Measurements from ENCODE around the gene ENC1.

The ENC1 gene

DNA sequence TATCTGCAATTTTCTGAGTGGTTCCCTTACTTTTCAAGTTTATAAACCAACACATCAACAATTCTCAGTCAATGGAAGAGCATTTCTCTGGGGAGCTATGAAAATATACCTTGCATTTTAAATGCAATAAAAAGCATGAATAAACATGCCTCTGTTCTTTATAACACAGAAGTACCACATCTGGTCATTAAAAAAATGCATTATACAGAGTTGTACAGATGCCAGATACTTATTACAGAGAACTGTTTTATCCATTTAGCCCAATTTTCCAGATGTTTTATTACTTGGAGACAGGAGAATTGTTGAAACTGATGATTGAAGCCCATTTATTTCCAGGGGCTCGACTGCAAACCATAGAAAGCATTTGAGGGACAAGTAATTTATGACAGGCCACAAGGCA lies 25.3 kb upstream of the ENC1 start:
- Mint-ChIP-seq H3K4me3 (no peak overlapping the region), H3K4me1 (no peaks in the 10 kb centered on the region), H3K27ac (no peak overlapping the region), H3K9me3 (no peaks in the 10 kb centered on the region), H3K36me3 (no peaks in the 10 kb centered on the region), H3K27me3 (peaks cover 7% of the 10 kb centered on the region)

GRCh38 chr5:74665273-74665672 lies 24.7 kb upstream of the ENC1 start:
- no peaks in the 10 kb centered on the region for H3K9me3 Mint-ChIP-seq
- no peaks in the 10 kb centered on the region for H3K4me1 Mint-ChIP-seq
- H3K27me3 Mint-ChIP-seq = peaks cover 7% of the 10 kb centered on the region
- H3K36me3 Mint-ChIP-seq = no peaks in the 10 kb centered on the region
- H3K4me3 Mint-ChIP-seq = no peak overlapping the region
- H3K27ac Mint-ChIP-seq = no peak overlapping the region

GRCh38 chr5:74664551-74664950 lies 24.0 kb upstream of the ENC1 start:
- H3K36me3 Mint-ChIP-seq = no peaks in the 10 kb centered on the region
- H3K27me3 Mint-ChIP-seq = peaks cover 9% of the 10 kb centered on the region
- H3K4me1 Mint-ChIP-seq = no peaks in the 10 kb centered on the region
- no peak overlapping the region for H3K4me3 Mint-ChIP-seq
- no peaks in the 10 kb centered on the region for H3K9me3 Mint-ChIP-seq
- H3K27ac Mint-ChIP-seq = no peak overlapping the region

DNA sequence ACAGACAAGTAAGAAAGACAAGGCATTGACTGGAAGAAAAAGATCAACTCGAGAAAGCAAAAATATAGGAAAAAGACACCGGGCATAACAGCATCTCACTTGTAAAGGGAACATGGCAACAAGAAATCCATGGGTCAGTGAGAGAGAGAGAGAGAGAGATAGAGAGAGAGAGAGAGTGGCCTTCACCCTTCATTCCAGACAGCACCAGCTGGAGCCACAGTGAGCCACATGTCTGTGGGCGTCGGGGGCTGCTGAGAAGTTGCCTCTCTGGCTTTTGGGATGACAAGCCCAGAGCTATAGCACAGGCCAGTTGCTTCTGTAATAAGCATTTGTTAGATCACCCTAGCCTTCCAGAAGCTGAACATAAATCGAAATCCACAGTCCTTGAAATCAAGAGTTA lies 20.3 kb upstream of the ENC1 start:
- no peaks in the 10 kb centered on the region for H3K4me1 Mint-ChIP-seq
- no peaks in the 10 kb centered on the region for H3K36me3 Mint-ChIP-seq
- no peak overlapping the region for H3K27ac Mint-ChIP-seq
- H3K27me3 Mint-ChIP-seq = peaks cover 9% of the 10 kb centered on the region
- no peak overlapping the region for H3K4me3 Mint-ChIP-seq
- H3K9me3 Mint-ChIP-seq = no peaks in the 10 kb centered on the region

DNA sequence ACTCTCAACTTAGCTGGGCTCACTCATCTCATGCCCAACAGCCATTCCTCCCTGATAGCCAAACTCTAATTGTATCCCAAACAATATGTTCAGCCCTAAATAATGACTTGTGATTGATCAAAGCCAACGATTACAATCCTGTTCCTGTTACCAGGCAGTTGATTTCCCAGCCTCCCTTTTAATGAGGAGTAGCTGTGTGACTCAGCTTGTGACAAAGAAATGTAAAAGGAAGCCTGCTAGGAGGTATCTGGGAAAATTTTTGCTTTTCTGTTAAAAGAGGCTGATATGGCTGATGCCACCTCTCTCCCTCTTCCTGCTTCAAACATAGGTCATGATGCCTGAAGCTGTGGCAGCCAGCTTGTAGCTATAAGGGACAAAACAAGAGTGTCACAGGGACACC lies 19.6 kb upstream of the ENC1 start:
- H3K4me3 Mint-ChIP-seq = no peak overlapping the region
- H3K9me3 Mint-ChIP-seq = no peaks in the 10 kb centered on the region
- no peaks in the 10 kb centered on the region for H3K36me3 Mint-ChIP-seq
- H3K27me3 Mint-ChIP-seq = peaks cover 9% of the 10 kb centered on the region
- H3K27ac Mint-ChIP-seq = no peak overlapping the region
- H3K4me1 Mint-ChIP-seq = no peaks in the 10 kb centered on the region

- H3K4me1 Mint-ChIP-seq = no peaks in the 10 kb centered on the region
- no peaks in the 10 kb centered on the region for H3K9me3 Mint-ChIP-seq
- no peak overlapping the region for H3K4me3 Mint-ChIP-seq
- no peaks in the 10 kb centered on the region for H3K36me3 Mint-ChIP-seq
- H3K27me3 Mint-ChIP-seq = peaks cover 9% of the 10 kb centered on the region
- H3K27ac Mint-ChIP-seq = no peak overlapping the region
Observed at GRCh38 chr5:74659172-74659571, 18.6 kb upstream of the ENC1 start.

GRCh38 chr5:74657165-74657564 lies 16.6 kb upstream of the ENC1 start:
- Mint-ChIP-seq H3K27ac (no peak overlapping the region), H3K27me3 (peaks cover 6% of the 10 kb centered on the region), H3K4me3 (no peak overlapping the region), H3K4me1 (no peaks in the 10 kb centered on the region), H3K9me3 (no peaks in the 10 kb centered on the region), H3K36me3 (no peaks in the 10 kb centered on the region)

DNA sequence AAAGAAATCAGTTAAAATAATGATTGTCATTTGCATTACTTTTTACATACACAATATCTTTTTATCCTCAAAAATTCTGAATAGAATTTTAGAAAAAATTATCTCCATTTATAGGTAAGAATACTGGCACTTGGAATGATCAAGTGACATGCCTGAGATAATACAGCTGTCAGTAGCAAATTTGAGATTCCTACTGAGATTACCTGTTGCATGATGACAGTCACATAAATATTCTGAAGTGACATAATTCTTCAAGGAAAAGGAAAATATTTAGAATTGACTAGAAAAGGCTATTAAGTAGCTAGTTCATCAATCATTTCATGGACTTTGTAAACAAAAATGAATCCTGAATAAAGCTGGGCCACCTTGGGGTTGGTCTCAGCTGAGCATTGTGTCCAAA lies 15.2 kb upstream of the ENC1 start:
- peaks cover 2% of the 10 kb centered on the region for H3K27me3 Mint-ChIP-seq
- no peaks in the 10 kb centered on the region for H3K9me3 Mint-ChIP-seq
- H3K27ac Mint-ChIP-seq = no peak overlapping the region
- H3K4me3 Mint-ChIP-seq = no peak overlapping the region
- H3K36me3 Mint-ChIP-seq = no peaks in the 10 kb centered on the region
- no peaks in the 10 kb centered on the region for H3K4me1 Mint-ChIP-seq

GRCh38 chr5:74655206-74655605 lies 14.7 kb upstream of the ENC1 start:
- no peak overlapping the region for H3K4me3 Mint-ChIP-seq

GRCh38 chr5:74653991-74654390 lies 13.5 kb upstream of the ENC1 start:
- Mint-ChIP-seq H3K9me3 (no peaks in the 10 kb centered on the region), H3K4me3 (no peak overlapping the region), H3K27ac (no peak overlapping the region)

More at GRCh38 chr5:74655206-74655605, 14.7 kb upstream of the ENC1 start:
- Mint-ChIP-seq H3K36me3 (no peaks in the 10 kb centered on the region), H3K9me3 (no peaks in the 10 kb centered on the region), H3K27ac (no peak overlapping the region), H3K4me1 (no peaks in the 10 kb centered on the region), H3K27me3 (peaks cover 2% of the 10 kb centered on the region)

GRCh38 chr5:74652576-74652975 lies 12.0 kb upstream of the ENC1 start:
- Mint-ChIP-seq H3K36me3 (no peaks in the 10 kb centered on the region), H3K4me3 (no peak overlapping the region), H3K4me1 (no peaks in the 10 kb centered on the region), H3K27me3 (peaks cover 6% of the 10 kb centered on the region), H3K9me3 (no peaks in the 10 kb centered on the region), H3K27ac (no peak overlapping the region)

More at GRCh38 chr5:74653991-74654390, 13.5 kb upstream of the ENC1 start:
- no peaks in the 10 kb centered on the region for H3K36me3 Mint-ChIP-seq
- H3K4me1 Mint-ChIP-seq = no peaks in the 10 kb centered on the region
- H3K27me3 Mint-ChIP-seq = peaks cover 4% of the 10 kb centered on the region

DNA sequence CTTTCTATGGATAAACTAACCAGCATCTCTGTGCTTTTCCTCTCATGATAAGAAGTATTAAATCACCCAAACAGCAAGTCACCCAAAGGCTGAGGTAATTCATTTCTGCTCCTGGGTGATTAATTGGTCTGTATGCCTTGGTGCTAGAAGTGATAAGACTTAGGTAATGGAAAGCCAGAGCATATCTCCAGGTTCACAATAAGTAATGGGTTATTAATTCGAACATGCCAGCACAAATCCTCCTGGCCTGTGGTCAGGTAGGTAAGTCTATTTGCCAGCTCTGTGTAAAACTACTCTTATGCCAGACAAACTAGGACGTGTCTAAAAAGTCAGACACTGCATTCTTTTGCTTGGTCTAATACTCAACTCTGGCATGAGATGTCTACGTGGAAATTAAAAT lies 11.2 kb upstream of the ENC1 start:
- H3K27ac Mint-ChIP-seq = no peak overlapping the region
- H3K4me3 Mint-ChIP-seq = no peak overlapping the region
- H3K4me1 Mint-ChIP-seq = no peaks in the 10 kb centered on the region
- no peaks in the 10 kb centered on the region for H3K36me3 Mint-ChIP-seq
- H3K9me3 Mint-ChIP-seq = no peaks in the 10 kb centered on the region
- peaks cover 6% of the 10 kb centered on the region for H3K27me3 Mint-ChIP-seq

DNA sequence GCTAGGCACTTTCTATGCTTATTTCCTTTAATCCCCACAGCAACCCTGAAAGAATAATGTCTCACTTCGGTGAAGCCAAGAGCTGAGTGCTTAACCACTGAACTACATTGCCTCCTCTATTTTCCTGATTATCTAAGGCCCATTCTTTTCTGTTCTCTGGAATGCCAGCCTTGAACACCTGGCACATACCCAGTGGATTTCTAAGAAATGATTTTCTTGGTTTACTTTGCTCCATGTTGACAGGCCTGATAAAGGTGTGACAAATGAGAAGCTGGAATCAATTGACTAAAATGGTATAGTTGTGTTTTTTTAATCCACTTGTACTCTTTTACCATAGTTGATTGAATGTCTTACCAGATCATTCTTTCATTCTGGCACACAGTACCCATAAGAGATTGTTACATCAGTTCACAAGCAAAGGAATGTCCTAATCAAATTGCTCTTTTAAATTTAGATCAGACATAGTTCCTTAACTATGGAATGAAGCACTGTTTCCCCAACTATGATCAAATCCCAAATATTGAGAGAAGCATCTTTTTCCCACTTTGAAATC lies 9.0 kb upstream of the ENC1 start:
- Mint-ChIP-seq H3K36me3 (no peaks in the 10 kb centered on the region), H3K27me3 (peaks cover 8% of the 10 kb centered on the region), H3K27ac (no peak overlapping the region), H3K4me3 (no peak overlapping the region), H3K9me3 (no peaks in the 10 kb centered on the region), H3K4me1 (no peaks in the 10 kb centered on the region)

DNA sequence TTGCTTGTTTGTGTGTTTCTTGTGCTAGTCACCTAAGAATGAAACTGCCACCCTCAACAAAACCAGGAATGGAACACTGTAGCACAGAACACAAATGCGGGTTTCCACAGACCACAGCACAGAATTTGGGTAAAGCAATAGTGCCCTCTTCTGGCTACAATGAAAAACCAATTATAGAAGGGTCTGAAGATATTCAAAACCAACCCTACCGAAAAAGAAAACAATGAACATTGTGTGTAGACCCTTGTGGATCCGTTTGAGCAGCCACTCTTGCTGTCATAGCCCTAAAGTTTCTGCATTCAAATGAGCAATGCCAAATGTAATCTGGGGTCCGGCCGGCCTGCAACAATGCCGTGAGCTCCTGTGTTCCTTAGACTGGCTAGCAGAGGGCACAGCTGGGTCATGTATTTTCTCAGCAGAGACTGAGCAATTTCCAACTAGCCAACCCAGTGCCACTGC lies 8.3 kb upstream of the ENC1 start:
- Mint-ChIP-seq H3K9me3 (no peaks in the 10 kb centered on the region), H3K4me1 (no peaks in the 10 kb centered on the region), H3K27ac (no peak overlapping the region), H3K4me3 (no peak overlapping the region), H3K36me3 (no peaks in the 10 kb centered on the region), H3K27me3 (peaks cover 8% of the 10 kb centered on the region)

GRCh38 chr5:74647096-74647495 lies 6.6 kb upstream of the ENC1 start:
- Mint-ChIP-seq H3K27ac (no peak overlapping the region), H3K36me3 (no peaks in the 10 kb centered on the region), H3K9me3 (no peaks in the 10 kb centered on the region), H3K4me3 (no peak overlapping the region), H3K4me1 (peaks cover 3% of the 10 kb centered on the region), H3K27me3 (peaks cover 8% of the 10 kb centered on the region)

DNA sequence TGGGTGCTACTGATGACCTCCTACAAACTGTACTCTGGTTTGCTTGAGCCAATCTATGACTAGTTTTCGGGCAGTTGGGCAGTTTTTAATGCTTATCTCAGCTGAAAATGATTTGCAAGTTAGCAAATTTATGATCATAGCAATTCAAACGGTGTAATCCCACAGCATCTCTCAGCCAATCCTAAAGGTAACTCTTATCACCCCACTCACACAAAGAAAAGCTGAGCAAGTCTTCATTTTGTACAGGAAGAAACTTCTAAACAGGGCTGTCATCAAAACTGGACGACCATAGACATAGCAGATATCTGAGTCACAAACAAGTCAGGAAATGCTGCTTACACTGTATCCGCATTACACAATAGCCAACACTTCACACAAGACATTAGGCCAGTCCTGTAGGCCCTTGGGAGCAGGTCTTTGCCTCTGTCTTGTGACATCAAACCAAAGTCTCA lies 2.6 kb upstream of the ENC1 start:
- no peak overlapping the region for H3K4me3 Mint-ChIP-seq
- H3K27ac Mint-ChIP-seq = no peak overlapping the region
- no peaks in the 10 kb centered on the region for H3K9me3 Mint-ChIP-seq
- H3K27me3 Mint-ChIP-seq = peaks cover 7% of the 10 kb centered on the region
- H3K36me3 Mint-ChIP-seq = no peaks in the 10 kb centered on the region
- peaks cover 34% of the 10 kb centered on the region for H3K4me1 Mint-ChIP-seq

DNA sequence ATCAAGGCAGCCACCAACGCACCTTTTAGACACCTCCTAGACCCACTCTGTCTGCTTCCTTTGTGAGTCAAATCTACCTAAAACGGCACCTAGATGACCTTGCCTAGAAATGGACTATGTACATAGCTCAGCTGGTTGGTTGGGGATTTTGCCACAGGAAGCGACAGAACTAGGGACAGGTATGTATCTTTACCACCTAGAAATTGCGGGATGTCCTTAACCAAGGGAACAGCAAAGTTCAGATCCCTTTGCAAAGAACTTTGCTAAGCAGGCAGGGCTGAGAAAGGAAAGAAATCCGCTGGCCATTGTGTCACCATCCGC lies 2.0 kb upstream of the ENC1 start:
- H3K27ac Mint-ChIP-seq = no peak overlapping the region
- H3K27me3 Mint-ChIP-seq = peaks cover 7% of the 10 kb centered on the region
- H3K4me1 Mint-ChIP-seq = peaks cover 38% of the 10 kb centered on the region
- H3K36me3 Mint-ChIP-seq = no peaks in the 10 kb centered on the region
- no peaks in the 10 kb centered on the region for H3K9me3 Mint-ChIP-seq
- H3K4me3 Mint-ChIP-seq = peak overlapping the region; percentile 88

All from activated naive CD4-positive, alpha-beta T cell treated with anti-CD3 and anti-CD28 coated beads, Interleukin-2, amount 50 U/mL, for 24 hours (primary cell).